Jurkat, Clone E6-1 (cell line): ENCODE results near the gene EDA.

Experiments used
- DNase-seq: peaks from one replicate; pipeline ENCODE4 v3.0.0-alpha.2; 2011; ENCODE audit warnings: low read depth, low spot score
- H3K4me3 ChIP-seq: 2 replicates; pipeline ENCODE4 v1.5.1; 2011; ENCODE audit warnings: mild to moderate bottlenecking, low read length, control low read depth, moderate library complexity

Gene EDA

GRCh38 chrX:70043685-70044084 is 427.8 kb downstream of the EDA start:
- H3K4me3 ChIP-seq, result no peak overlapping the region
- no peak for DNase-seq

- DNase-seq, result no peak
- no peak overlapping the region for H3K4me3 ChIP-seq
These were observed 428.8 kb downstream of the EDA start for GRCh38 chrX:70044541-70045245.

GRCh38 chrX:70046978-70047377 is 431.1 kb downstream of the EDA start:
- no peak overlapping the region for H3K4me3 ChIP-seq
- DNase-seq, result no peak

GRCh38 chrX:70049406-70049805 is 433.5 kb downstream of the EDA start:
- no peak for DNase-seq
- no peak overlapping the region for H3K4me3 ChIP-seq

GRCh38 chrX:70049925-70050324 is 434.0 kb downstream of the EDA start, which contains the start of gene AWAT2:
TSS of gene AWAT2 (minus strand) at chrX:70049938. CDS start at chrX:70049932, 6 bp downstream.
- no peak for DNase-seq
- H3K4me3 ChIP-seq, result no peak within 1 kb of the TSS

- H3K4me3 ChIP-seq, result no peak overlapping the region
- no peak for DNase-seq
These were observed 437.1 kb downstream of the EDA start for GRCh38 chrX:70052895-70053615.

GRCh38 chrX:70054391-70054790 is 438.5 kb downstream of the EDA start:
- no peak for DNase-seq

GRCh38 chrX:70062076-70062475 is 446.2 kb downstream of the EDA start, which contains the start of gene OTUD6A:
TSS of gene OTUD6A (plus strand) at chrX:70062457. CDS start at chrX:70062525, 68 bp downstream.
- no peak for DNase-seq
- H3K4me3 ChIP-seq, result no peak within 1 kb of the TSS

More at GRCh38 chrX:70054391-70054790, 438.5 kb downstream of the EDA start:
- H3K4me3 ChIP-seq, result no peak overlapping the region

GRCh38 chrX:70062961-70063550 is 447.1 kb downstream of the EDA start:
- DNase-seq, result no peak
- H3K4me3 ChIP-seq, result no peak overlapping the region

- H3K4me3 ChIP-seq, result no peak overlapping the region
- no peak for DNase-seq
These were observed 450.7 kb downstream of the EDA start for GRCh38 chrX:70066646-70067045.

- H3K4me3 ChIP-seq, result no peak overlapping the region
- no peak for DNase-seq
These were observed 463.4 kb downstream of the EDA start for GRCh38 chrX:70079297-70079696.

GRCh38 chrX:70079870-70080269 is 464.0 kb downstream of the EDA start:
- DNase-seq, result no peak
- no peak overlapping the region for H3K4me3 ChIP-seq

- DNase-seq, result no peak
- H3K4me3 ChIP-seq, result no peak overlapping the region
These were observed 466.8 kb downstream of the EDA start for GRCh38 chrX:70082723-70083122.

GRCh38 chrX:70084592-70085240 is 468.8 kb downstream of the EDA start:
- DNase-seq, result no peak

GRCh38 chrX:70087857-70088630 is 472.1 kb downstream of the EDA start:
- DNase-seq, result no peak
- H3K4me3 ChIP-seq, result no peak overlapping the region

More at GRCh38 chrX:70084592-70085240, 468.8 kb downstream of the EDA start:
- H3K4me3 ChIP-seq, result no peak overlapping the region

GRCh38 chrX:70088751-70089150 is 472.8 kb downstream of the EDA start:
- no peak for DNase-seq
- no peak overlapping the region for H3K4me3 ChIP-seq
